ENCODE data around the gene SCFD2. TPM values are rescaled to one million over a fixed set of nuclear protein-coding genes. Genes with fewer than 3 reads are reported as not detected.

Gene SCFD2
- total RNA-seq, 2 experiments from 2014 or later = 12.6 to 14.6 TPM

DNA sequence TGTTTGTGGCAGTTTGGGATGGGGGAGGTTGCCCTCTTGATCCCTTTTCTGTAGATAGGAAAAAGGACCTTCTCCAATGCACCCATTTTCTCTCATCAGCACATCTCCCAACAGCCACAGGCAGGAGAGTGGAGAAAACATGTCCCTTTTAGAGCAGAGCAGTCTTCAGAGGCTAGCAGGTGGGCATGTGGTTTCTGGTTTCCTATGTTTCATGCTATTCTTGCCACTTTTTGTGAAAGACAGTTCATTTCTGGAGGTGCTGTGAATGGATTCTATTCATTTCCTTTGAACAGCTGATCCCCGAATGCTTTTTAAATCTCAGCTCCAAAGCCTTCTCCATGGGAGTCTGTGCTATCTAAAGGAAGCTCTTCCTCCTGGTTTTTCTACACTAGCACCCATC lies 484.9 kb downstream of the SCFD2 start:
- POLR2A ChIA-PET = no interaction called here
- peaks cover 5% of the 10 kb centered on the region for H3K36me3 Mint-ChIP-seq (ENCODE audit: low read depth)
- H3K9me3 Mint-ChIP-seq = no peaks in the 10 kb centered on the region
- no peak overlapping the region for H3K4me3 Mint-ChIP-seq
- H3K27ac Mint-ChIP-seq = no peak overlapping the region
- CTCF ChIA-PET = no interaction called here
- peaks cover 5% of the 10 kb centered on the region for H3K4me1 Mint-ChIP-seq
- DNase-seq = no peak
- H3K27me3 Mint-ChIP-seq = no peaks in the 10 kb centered on the region

DNA sequence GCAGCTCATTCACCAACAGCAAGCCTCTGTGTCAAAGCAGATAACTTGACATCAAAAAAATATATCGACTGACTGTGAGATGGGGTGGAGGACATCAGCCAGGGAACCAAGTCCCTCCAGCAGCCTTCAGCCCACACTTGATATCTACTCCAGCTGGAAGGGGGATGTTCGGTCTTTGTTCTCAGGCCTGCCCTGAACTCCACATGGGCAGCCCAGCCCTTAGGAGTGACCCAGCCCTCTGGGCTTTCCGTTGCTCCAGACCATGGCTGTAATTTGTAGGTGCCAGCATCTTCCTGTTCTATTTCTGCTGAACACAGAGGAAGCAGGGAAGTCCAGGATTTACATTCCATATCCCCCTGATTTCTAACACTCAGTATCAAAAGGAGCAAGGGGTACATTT lies 486.4 kb downstream of the SCFD2 start:
- DNase-seq = no peak
- Mint-ChIP-seq H3K36me3 (ENCODE audit: low read depth) (no peaks in the 10 kb centered on the region), H3K4me1 (peaks cover 8% of the 10 kb centered on the region), H3K9me3 (no peaks in the 10 kb centered on the region), H3K27me3 (no peaks in the 10 kb centered on the region), H3K4me3 (no peak overlapping the region), H3K27ac (no peak overlapping the region)
- ChIA-PET POLR2A (no interaction called here), CTCF (no interaction called here)

DNA sequence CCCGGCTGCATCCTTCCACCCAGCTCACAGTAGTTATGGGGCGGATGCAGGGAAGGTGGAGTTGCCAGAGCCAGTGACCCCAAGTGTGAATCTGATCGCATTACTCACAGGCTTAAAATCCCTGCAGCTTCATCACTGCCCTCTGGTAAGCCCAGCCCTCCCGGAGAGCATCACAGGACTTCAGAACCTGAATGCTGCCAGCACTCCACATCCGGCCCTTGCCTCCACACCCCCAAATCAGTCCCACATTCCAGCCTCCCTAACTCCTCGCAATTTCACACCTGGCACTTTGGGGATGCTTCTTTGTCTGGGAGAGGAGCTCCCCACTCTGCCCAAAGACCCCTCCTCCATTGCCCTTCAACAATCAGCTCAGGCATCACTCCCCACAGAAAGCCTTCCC lies 488.2 kb downstream of the SCFD2 start:
- Mint-ChIP-seq H3K27me3 (no peaks in the 10 kb centered on the region), H3K27ac (no peak overlapping the region), H3K9me3 (no peaks in the 10 kb centered on the region), H3K4me1 (peaks cover 8% of the 10 kb centered on the region), H3K36me3 (ENCODE audit: low read depth) (peaks cover under 1% of the 10 kb centered on the region), H3K4me3 (no peak overlapping the region)
- DNase-seq = no peak
- ChIA-PET CTCF (no interaction called here), POLR2A (no interaction called here)

DNA sequence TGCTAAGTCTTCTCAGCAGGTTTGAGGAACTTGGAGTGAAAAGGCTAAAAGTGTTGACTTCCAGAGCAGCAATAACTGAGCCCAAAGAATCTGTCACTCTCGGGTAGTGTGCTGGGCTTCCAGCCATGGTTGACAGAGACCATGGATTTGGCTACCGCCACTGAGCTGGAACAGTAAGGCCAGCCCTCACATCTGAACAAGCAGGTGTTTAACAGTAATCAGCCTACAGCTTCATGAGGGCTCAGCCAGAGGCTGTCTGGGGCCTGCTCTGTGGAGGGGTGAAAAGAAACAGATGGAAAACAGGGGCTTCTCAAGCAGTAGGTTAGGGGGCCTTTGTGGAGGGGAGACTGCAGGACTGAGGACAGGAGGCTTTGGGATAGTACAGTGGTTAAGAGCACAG lies 488.8 kb downstream of the SCFD2 start:
- ChIA-PET POLR2A (no interaction called here), CTCF (no interaction called here)
- Mint-ChIP-seq H3K36me3 (ENCODE audit: low read depth) (peaks cover 6% of the 10 kb centered on the region), H3K4me1 (peaks cover 8% of the 10 kb centered on the region), H3K27me3 (no peaks in the 10 kb centered on the region), H3K4me3 (no peak overlapping the region), H3K9me3 (no peaks in the 10 kb centered on the region), H3K27ac (no peak overlapping the region)
- no peak for DNase-seq

DNA sequence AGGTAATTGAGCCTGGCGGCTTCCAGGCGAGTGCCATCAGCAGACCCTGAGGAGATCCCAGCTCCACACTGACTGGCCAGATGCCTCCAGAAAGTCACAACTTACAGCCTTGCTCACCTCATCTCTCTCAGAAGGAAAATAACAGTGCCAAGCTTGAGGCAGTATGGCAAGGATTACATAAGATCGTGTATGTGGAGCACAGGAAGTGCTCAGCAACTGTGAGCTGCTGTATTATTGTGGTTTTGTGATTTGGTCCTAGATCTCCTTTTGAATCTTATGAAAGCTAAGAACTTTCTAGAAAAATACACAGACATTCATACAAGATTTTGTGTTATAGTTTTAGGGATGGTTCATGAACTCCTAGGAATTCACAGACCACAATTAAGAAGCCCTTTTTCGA lies 489.8 kb downstream of the SCFD2 start:
- H3K4me3 Mint-ChIP-seq = no peak overlapping the region
- ChIA-PET CTCF (no interaction called here), POLR2A (no interaction called here)
- peaks cover 9% of the 10 kb centered on the region for H3K36me3 Mint-ChIP-seq (ENCODE audit: low read depth)
- H3K4me1 Mint-ChIP-seq = peaks cover 8% of the 10 kb centered on the region
- H3K27me3 Mint-ChIP-seq = no peaks in the 10 kb centered on the region
- H3K27ac Mint-ChIP-seq = no peak overlapping the region
- H3K9me3 Mint-ChIP-seq = no peaks in the 10 kb centered on the region
- DNase-seq = no peak

DNA sequence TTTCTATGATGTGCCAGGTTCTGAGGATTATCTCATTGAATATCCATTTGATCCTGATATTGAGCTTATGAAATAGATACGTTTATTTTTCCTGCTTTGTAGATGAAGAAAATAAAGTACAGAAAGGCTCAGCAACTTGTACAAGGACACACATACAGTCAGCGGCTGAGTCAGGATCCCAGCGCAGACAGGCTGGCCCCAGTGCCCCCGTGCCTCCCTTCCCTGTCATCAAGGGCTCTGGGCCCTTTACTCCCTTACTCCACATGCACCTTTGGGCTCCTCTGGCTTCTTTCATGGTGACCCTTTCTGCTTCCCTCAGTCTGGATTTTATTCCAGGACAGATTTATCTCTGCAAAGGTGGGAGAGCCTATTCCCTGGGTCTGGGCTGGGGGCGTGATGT lies 490.9 kb downstream of the SCFD2 start:
- ChIA-PET POLR2A (no interaction called here), CTCF (no interaction called here)
- Mint-ChIP-seq H3K36me3 (ENCODE audit: low read depth) (peaks cover 9% of the 10 kb centered on the region), H3K27ac (no peak overlapping the region), H3K27me3 (no peaks in the 10 kb centered on the region), H3K4me1 (peaks cover 8% of the 10 kb centered on the region), H3K4me3 (no peak overlapping the region), H3K9me3 (no peaks in the 10 kb centered on the region)
- no peak for DNase-seq

DNA sequence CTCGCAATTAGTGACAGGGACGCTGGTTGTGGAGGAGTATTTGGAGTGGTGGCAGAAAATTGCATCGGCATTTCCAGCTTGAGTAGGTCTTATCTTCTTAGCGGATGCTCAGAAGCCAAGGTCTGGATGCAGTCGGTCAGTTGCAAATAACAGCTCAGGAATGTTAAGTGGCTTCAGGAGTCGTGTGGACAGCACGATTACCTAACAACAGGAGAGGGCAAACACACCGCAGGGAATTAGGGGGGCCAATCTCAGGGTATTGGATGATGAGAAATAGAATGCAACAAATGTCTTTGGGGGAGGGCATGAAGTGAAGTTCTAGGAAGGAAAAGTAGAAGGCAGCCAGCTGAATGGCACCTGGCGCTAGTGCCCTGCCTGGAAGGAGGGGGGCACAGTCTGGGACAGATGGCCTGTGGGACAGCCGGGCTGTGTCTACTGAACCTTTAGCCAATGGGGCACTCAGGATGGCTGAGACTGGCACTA lies 492.0 kb downstream of the SCFD2 start:
- DNase-seq = no peak
- Mint-ChIP-seq H3K9me3 (no peaks in the 10 kb centered on the region), H3K27ac (no peak overlapping the region), H3K4me3 (no peak overlapping the region), H3K36me3 (ENCODE audit: low read depth) (peaks cover 9% of the 10 kb centered on the region), H3K27me3 (no peaks in the 10 kb centered on the region), H3K4me1 (peaks cover 8% of the 10 kb centered on the region)
- ChIA-PET POLR2A (no interaction called here), CTCF (no interaction called here)

DNA sequence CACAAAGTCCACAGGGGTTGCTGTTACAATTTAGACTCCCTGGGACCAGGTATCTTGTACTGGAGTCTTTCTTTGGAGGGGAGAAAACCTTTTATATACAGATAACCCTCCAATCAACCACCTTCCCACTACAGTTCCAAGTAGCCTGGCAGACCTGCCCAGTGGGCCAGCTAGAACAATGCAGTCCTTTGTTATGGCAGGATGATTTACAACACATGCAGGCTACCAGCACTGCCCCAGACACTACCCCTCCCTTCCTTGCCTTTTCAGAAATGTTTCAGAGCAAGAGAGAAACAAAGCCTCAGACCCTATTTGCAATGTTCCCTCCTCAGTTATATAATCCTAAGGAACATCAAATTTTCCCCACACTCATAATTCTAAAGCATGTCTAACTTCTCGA lies 492.7 kb downstream of the SCFD2 start:
- ChIA-PET POLR2A (no interaction called here), CTCF (no interaction called here)
- DNase-seq = no peak
- Mint-ChIP-seq H3K36me3 (ENCODE audit: low read depth) (peaks cover 9% of the 10 kb centered on the region), H3K27me3 (no peaks in the 10 kb centered on the region), H3K27ac (no peak overlapping the region), H3K4me1 (peaks cover 8% of the 10 kb centered on the region), H3K9me3 (no peaks in the 10 kb centered on the region), H3K4me3 (no peak overlapping the region)

DNA sequence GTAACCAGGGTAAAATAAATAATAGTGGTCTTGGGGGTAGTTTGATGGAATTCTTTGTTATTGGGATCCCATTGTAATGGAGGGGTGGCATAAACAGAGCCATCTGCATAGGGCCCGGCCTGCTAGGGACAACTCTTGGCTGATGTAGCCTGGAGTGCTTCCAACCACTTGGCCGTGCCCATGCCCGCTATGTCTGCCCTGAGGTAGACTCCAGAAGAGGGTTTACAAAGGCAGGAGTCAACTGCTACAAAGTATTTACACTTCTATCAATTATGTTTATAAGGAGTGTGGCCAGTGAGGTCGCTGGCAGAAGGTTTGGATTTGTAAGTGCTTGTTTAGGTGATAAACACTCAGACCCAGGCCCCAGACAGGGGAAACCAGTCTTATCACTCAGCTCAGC lies 495.6 kb downstream of the SCFD2 start:
- Mint-ChIP-seq H3K4me3 (no peak overlapping the region), H3K36me3 (ENCODE audit: low read depth) (peaks cover 9% of the 10 kb centered on the region), H3K4me1 (no peaks in the 10 kb centered on the region), H3K27me3 (no peaks in the 10 kb centered on the region), H3K27ac (no peak overlapping the region), H3K9me3 (no peaks in the 10 kb centered on the region)
- ChIA-PET CTCF (no interaction called here), POLR2A (no interaction called here)
- no peak for DNase-seq

DNA sequence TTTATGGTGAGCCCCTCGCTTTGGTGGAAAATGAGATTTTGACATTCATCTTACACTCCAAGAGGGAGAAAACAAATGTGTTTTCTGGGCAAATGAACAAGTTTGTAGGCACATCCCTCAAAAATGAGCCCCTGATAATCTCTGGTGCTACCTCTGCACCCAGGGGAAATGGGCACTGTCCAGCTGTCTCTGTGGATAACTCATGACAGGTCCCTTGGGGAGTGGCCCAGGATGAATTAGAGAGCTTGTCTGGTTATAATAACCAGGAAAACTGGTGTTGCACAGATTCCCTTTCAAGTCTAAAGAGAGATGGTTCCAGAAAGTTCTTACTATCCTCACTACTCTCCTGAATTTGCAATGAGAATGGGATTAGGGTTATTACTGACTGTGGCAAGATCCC lies 496.2 kb downstream of the SCFD2 start:
- Mint-ChIP-seq H3K9me3 (no peaks in the 10 kb centered on the region), H3K36me3 (ENCODE audit: low read depth) (peaks cover 9% of the 10 kb centered on the region), H3K27ac (no peak overlapping the region), H3K4me3 (no peak overlapping the region), H3K4me1 (no peaks in the 10 kb centered on the region), H3K27me3 (no peaks in the 10 kb centered on the region)
- DNase-seq = no peak
- ChIA-PET POLR2A (no interaction called here), CTCF (no interaction called here)

DNA sequence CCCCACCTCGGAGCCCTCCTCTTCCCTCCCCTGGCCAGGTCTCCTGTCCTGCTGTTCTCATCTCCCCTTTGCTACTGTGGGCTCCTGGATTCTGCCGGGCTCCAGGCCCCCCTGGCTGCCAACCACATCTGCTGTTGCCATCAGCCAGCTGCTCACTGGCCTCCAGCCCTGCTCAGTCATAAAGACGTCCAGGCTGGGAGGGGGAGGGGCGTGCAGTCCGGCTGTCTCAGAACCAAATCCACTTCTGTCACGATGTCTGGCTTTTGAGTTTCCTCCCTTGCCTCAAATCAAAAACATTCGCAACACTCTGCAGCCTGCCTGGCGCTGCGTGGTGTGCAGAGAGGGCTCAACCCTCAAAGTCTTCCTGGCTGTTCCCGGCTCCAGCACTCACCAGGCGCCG lies 496.7 kb downstream of the SCFD2 start:
- Mint-ChIP-seq H3K4me1 (no peaks in the 10 kb centered on the region), H3K27me3 (no peaks in the 10 kb centered on the region), H3K27ac (no peak overlapping the region), H3K36me3 (ENCODE audit: low read depth) (peaks cover 9% of the 10 kb centered on the region), H3K4me3 (no peak overlapping the region), H3K9me3 (no peaks in the 10 kb centered on the region)
- ChIA-PET POLR2A (no interaction called here), CTCF (no interaction called here)
- no peak for DNase-seq

DNA sequence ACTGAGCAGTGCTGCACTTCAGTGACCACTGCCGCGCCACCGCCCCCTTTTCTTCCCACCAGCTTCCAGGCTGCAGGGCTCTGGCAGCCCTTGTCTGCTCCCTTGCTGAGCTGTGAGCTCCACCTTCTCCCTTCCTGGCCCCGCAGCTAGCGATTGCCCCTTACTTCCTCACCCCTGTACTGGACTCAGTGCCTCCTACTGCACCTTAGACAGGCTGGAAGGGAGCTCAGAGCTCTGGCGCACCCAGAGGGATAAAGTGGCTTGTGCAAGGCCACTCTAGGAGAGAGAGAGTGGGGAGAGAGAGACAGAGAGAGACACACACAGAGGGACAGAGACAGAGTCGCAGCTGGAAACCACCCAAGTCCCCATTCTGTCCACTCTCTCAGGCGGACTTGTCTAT lies 497.7 kb downstream of the SCFD2 start:
- no peak for DNase-seq
- Mint-ChIP-seq H3K9me3 (no peaks in the 10 kb centered on the region), H3K27me3 (no peaks in the 10 kb centered on the region), H3K4me1 (no peaks in the 10 kb centered on the region), H3K36me3 (ENCODE audit: low read depth) (peaks cover 9% of the 10 kb centered on the region), H3K27ac (no peak overlapping the region), H3K4me3 (no peak overlapping the region)
- POLR2A ChIA-PET = no interaction called here
- CTCF ChIA-PET = interaction anchor here (1.1 kb wide), 1 partner anchor 14 kb away, joined by 3 read pairs; no protein-coding TSS in a partner anchor

DNA sequence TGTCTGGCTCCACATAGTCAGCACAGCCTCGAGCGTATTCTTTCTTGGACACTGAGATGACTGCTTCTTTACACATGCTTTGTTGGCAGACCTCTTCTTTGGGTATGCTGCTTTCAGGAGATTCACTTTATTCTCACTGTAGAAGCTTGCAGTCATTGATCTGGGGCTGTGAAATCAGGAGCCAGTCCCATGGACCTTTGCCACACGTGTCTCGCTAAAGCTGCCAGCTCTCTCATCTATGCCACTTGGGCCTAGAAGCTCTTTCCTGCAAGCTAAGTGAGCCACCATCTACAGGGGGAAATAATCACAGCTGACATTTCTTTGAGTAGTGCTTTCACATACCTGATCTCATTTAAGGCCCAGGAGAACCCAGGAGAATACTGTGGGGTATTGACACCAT lies 498.7 kb downstream of the SCFD2 start:
- no peak overlapping the region for H3K4me3 Mint-ChIP-seq
- peaks cover 3% of the 10 kb centered on the region for H3K36me3 Mint-ChIP-seq (ENCODE audit: low read depth)
- POLR2A ChIA-PET = no interaction called here
- no peaks in the 10 kb centered on the region for H3K9me3 Mint-ChIP-seq
- H3K27me3 Mint-ChIP-seq = no peaks in the 10 kb centered on the region
- CTCF ChIA-PET = interaction anchor here (1.0 to 1.1 kb wide), 2 partner anchors 15 to 322 kb away, joined by 3 read pairs; no protein-coding TSS in a partner anchor
- H3K4me1 Mint-ChIP-seq = no peaks in the 10 kb centered on the region
- no peak overlapping the region for H3K27ac Mint-ChIP-seq
- DNase-seq = no peak

DNA sequence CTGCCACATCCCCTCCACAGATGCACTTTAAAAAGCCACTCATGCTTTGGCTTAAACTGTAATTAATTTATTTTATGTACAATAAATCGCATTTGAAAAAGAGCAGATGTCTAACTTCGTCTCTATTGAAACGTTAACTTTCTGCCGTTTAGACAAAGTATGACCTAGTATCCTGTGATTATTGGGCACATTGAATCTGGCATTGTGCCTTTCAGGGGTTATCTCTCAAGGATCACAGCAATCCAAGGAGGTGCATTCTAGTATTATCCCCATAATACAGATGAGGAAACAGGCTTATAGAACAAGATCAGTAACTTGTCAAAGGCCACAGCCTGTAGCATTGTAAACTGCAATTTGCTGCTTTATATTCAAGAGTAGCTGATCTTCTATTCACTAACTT lies 499.1 kb downstream of the SCFD2 start:
- H3K4me1 Mint-ChIP-seq = peaks cover under 1% of the 10 kb centered on the region
- H3K27ac Mint-ChIP-seq = no peak overlapping the region
- peaks cover under 1% of the 10 kb centered on the region for H3K27me3 Mint-ChIP-seq
- ChIA-PET POLR2A (no interaction called here), CTCF (interaction anchor here (1.0 kb wide), 1 partner anchor 322 kb away, joined by 3 read pairs; no protein-coding TSS in a partner anchor)
- H3K9me3 Mint-ChIP-seq = no peaks in the 10 kb centered on the region
- no peak for DNase-seq
- H3K36me3 Mint-ChIP-seq (ENCODE audit: low read depth) = peaks cover 2% of the 10 kb centered on the region
- no peak overlapping the region for H3K4me3 Mint-ChIP-seq

DNA sequence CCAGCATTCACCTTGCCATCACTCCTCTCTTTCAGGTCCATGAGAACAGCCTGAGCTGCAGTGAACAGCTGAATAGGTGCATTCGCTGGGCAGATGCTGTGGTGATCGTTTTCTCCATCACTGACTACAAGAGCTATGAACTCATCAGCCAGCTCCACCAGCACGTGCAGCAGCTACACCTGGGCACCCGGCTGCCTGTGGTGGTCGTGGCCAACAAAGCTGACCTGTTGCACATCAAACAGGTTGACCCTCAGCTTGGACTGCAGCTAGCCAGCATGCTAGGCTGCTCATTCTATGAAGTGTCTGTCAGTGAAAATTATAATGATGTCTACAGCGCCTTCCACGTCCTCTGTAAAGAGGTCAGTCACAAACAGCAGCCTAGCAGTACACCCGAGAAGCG lies 500.6 kb downstream of the SCFD2 start:
- H3K36me3 Mint-ChIP-seq (ENCODE audit: low read depth) = no peaks in the 10 kb centered on the region
- peaks cover 14% of the 10 kb centered on the region for H3K27me3 Mint-ChIP-seq
- no peak overlapping the region for H3K4me3 Mint-ChIP-seq
- H3K27ac Mint-ChIP-seq = no peak overlapping the region
- no peak for DNase-seq
- POLR2A ChIA-PET = no interaction called here
- H3K9me3 Mint-ChIP-seq = no peaks in the 10 kb centered on the region
- CTCF ChIA-PET = interaction anchor here (1.1 kb wide), 1 partner anchor 46 kb away, joined by 6 read pairs; no protein-coding TSS in a partner anchor
- peaks cover 8% of the 10 kb centered on the region for H3K4me1 Mint-ChIP-seq
